Stimulated activated CD8-positive, alpha-beta memory T cell treated with anti-CD3 and anti-CD28 coated beads, Interleukin-7, amount 100 ng/mL, for 48 hours (primary cell): ENCODE measurements around the gene ATF7.

ENCODE experiments used
- DNase-seq, 2 donors: peaks; one replicate each; pipeline ENCODE4 v3.0.0-alpha.2; 2020; ENCODE audit warnings: low read depth in 1 of 2; ENCODE audit errors: extremely low read depth in 1 of 2

ATF7 gene

DNA sequence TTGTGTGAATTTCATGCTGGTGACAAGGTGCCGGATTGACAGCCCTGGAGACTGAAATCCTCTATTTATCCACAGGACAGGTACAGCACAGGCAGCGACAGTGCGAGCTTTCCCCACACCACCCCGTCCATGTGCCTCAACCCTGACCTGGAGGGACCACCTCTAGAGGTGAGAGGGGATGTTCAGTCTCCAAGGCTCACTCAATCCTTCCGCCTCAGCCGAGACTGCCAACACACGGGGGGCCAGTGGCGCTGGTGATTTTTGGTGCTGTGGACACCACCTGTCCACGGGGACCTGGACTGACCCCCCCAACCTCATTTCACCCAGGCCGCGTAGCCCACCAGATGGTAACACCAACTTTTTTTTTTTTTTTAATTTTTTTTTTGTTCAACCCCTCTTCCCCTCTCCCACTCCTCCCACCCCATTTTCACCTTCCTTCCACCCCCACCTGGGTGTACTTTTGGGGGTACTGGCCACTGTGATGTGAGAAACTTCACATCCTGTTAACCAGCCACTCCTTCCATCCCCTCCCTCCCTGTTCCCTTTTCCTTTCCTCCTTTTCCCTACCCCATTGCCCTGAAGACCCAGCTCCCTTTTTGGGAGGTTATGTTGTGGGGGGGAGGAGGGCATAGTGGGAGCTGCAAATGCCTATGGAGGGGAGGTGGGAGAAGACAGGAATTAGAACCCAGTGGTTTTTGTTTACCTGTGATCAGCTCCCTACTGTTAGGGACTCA lies 161.3 kb downstream of the ATF7 start:
- no peak for DNase-seq

DNA sequence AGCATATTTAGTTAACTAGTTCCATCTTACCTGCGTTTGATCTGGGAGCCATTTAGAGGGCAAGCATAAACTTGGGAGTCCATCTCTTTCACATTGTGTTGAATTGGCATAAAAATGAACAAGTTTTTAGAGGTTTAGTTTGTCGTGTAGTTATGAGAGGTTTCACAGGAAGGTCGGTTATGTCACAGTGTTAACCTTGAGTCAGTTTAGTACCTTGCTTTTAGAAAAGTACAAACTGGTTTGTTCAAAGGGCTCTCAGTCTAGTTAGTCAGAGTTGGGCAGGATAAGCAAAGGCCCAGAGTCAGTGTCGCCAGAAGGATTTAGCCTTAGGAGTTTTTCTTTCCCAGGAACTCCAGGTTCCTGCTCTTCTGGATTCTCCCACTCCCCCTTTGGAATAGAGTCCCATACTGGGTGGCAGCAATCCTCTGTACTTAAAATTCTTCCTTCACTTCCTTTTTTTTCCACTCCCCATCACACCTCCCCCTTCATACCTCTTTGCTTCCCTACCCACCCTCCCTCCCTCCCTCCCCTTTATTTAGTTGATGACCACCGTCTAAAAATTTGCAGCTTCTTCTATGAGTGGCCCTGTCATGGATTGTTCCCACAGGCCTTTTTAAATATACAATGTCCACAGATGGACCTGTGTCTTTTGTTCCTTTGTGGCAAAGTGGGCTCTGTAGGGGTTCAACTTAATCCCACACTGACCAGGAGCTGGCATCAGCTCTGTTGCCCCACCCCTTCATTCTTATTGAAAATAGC lies 162.2 kb downstream of the ATF7 start:
- no peak for DNase-seq

DNA sequence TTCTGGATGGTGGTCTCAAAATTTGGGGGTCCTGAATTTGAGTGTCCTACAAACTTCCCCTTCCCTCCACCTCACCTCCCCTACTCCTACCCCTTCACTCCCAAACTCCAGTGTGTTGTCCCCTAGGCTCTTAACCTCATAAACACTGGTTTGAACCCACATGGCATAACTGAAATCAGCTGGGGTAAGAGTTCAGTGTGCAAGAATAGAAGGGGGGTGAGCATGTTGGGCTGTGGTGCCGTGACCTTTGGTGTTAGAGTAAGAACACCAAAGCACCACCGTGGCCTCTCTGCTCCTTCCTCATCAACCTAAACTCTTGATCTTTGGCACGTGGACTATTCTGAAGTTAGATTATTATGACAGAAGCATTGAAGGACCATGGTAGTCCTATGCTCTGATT lies 163.2 kb downstream of the ATF7 start:
- DNase-seq = no peak

DNA sequence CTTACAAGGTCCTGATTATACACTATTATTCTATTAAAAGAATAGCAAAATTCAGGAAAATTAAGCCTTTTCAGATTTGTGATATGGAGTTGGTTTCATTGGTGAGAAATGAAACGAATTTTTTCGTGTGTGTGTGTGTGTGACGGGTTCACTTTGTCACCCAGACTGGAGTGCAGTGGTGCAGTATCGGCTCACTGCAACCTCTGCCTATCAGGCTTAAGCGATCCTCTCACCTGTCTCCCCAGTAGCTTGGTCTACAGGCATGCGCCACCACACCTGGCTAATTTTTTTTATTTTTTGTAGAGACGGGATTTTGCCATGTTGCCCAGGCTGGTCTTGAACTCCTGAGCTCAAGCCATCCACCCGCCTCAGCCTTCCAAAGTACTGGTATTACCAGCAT lies 164.6 kb downstream of the ATF7 start:
- no peak for DNase-seq

DNA sequence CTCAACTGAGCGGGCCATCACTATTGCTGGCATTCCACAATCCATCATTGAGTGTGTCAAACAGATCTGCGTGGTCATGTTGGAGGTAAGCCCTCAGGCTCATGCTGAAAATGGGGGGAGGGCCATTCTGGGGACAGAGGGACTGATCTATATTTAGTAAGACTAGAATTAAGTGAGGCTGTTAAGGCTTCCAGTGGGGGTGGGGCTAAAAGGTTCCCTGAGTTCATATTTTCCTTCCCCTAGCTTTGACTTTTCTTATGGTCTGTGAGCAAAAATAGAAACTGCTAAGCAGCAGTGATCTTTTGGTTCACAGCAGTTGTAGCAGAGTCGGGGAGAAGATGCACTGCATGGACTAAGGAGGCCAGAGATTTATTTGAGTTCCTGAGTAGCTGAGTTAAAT lies 165.1 kb downstream of the ATF7 start:
- DNase-seq = no peak

DNA sequence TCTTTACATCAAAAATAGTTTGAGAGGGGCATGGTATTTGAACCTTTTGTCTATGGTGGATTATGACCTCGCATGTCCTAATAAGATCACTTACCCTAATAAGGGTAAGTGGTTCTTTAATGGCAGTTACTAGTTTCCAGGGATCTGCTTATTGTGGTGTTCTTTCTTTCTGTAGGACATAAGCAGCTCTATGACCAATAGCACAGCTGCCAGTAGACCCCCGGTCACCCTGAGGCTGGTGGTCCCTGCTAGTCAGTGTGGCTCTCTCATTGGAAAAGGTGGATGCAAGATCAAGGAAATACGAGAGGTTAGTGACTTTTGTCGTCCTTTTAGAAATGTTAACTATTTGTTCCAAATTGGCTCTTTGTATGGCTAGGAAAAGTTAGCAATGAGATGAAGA lies 167.1 kb downstream of the ATF7 start:
- no peak for DNase-seq
